Hypothalamus (tissue), 51 donors: ENCODE data around the gene UBALD2.
"Not testable (repeated sequence)": the region's sequence is repeated elsewhere in the genome, so short reads cannot be mapped to it uniquely, and the experiment has no call there.

ENCODE experiments used
- DNase-seq, 51 donors: peaks; one replicate each; lab custom pipeline; 2025; lab: John Stamatoyannopoulos, UW

The UBALD2 gene

DNA sequence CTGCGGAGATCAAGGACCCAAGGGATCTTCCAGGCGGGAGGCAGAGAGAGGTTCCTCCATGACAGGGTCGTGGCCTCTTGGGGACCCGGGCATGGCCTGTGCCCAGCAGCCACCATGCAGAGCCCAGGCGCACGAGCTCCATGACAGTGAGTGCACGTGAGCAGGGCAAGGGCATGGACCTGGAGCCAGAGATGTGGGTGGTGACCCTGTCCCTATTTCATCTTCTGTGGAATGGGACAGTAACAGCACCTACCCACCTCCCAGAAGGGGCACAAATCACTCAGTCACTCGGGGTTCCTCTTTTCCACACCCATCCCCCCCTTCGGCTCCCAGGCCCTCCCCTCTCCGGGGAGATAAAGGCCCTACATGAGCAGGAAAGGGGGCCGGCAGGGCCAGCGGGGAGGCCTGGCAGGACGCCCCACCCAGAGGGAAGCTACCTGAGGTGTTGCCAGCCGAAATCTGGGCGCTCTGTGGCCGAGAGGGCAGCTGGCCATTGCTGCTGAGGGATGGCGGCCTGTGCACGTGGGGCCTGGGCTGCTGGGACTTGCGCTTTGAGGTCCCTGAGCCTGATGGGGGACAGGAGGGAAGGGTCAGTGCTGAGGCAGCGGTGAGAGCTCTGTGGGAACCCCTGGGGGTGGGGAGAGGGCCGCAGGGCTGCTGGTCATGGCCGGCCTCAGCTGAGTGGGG, 10.4 kb downstream of the UBALD2 start:
- no peak for DNase-seq

DNA sequence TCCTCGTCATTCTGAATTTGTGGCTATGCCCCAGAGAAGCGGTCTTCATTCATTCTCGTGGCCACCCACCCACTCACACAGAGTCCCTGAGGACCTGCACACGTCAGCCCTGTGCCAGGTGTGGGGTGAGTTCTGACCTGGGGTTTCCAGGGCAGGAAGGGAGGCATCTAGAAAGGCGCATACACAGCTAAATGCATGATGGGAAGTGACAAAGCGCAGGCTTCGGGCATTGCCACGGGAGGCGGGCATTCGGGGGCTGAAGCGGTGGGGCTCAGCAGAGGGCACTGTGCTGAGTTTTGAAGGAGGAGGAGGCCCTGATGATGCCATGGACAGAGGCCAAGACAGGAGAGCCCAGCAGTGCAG, 10.9 kb downstream of the UBALD2 start:
- DNase-seq, result no peak

DNA sequence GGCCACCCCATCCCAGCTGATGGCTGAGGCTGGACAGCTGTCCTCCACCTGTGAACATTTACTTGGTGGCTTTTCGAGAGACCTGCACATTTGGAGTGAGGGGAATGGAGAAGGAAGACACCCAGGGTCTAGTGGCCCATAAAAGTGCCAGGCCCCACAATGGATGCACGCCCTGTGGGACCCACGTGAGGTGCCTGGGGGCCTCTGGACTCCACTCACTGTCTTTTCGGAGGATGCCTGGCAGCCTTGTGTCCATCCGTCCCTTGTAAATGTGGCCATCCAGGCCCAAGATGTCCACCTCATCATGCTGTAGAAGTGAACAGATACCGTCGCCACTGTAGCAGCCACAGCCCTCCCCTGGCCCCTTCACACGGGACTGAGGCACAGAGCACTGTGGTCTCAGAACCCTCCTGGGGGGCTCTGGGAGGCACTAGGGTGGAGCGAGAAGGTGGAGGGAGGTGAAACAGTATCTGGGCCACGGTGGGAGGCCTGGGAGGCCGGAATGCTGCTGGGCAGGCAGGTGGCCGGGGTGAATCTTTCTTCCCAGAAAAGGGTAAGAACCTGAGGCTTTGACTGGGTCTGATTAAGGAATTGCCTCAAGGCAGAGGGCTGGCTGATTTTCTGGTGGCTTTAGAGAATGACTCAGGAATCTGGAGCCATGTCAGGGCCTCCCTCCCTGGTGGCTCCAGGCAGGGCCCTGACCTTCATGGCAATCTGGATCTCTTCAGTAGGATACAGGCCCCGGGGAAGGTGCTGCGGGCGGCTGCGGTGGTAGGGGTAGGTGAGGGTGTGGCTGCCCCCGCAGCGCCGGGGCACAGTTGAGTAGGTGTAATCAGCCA, 11.5 kb downstream of the UBALD2 start:
- DNase-seq, result no peak

DNA sequence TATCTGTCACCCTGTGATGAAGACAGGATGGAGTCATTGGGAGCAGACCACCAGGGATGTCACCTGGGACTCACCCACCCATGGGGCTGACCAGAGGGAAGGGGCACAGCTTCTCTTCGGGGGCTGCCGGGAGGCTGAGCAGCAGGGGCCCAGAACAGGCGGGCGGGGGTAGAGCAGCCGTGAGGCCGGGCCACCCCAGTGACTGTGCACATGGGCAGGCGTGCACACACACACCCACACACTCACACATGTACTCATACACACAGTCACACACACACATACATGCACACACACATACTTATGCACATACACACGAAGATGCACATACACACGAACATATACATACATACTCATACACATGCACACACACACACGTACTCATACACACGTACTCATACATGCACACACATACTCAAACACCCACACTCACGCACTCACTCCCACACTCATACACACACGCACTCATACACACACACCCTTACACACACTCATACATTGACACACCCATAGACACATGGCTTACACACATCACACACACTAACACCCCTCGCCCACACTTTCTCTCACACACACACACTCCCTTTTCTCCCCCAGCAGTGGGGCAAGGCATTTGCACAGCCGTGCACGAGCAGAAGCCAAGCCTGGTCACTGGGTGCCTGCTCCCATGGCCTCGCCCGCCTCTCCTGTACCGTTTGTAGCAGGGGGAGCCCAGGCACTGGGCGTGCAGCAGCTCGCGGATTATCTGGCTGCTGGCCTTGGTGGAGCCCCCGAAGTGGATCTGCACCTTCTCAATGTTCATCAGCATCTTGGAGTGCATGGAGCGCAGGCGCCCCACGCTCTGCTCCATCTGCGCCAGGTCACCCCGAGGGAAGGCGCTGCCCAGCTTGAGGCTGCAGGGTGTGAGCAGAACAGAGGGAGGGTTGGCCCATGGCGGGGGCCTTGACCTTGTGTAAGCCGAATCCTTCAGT, 12.4 kb downstream of the UBALD2 start:
- no peak for DNase-seq

DNA sequence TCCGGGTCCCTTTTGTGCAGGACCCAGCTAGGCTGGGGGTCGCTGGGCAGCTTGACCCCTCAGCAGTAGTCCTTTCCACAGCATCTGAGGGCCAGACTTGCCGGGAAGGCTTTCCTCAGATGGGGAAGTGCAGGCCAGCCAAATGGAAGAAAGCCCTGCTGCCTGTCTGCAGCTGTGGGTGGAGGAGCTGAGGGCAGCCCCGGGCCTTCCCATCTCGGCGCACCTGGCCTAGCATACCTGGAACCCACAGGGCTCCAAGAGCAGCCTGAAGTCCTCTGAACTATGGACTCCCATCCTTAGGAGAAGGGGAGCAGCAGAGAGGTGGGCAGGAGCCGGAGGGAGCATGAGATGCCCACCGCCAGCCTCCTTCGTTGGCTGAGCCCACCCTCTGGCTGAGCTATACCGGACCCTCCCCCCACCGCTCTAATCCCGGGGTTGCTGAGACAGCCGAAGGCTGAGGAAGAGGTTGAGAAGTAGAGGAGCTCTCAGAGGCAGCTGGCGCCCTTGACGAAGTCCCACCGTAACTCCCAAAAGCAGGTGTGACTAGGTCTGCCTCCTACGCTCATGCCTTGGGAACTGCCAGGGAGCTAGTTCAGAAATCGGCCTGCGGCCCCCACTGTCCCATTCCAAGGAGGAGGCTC, 13.2 kb downstream of the UBALD2 start:
- no peak for DNase-seq

DNA sequence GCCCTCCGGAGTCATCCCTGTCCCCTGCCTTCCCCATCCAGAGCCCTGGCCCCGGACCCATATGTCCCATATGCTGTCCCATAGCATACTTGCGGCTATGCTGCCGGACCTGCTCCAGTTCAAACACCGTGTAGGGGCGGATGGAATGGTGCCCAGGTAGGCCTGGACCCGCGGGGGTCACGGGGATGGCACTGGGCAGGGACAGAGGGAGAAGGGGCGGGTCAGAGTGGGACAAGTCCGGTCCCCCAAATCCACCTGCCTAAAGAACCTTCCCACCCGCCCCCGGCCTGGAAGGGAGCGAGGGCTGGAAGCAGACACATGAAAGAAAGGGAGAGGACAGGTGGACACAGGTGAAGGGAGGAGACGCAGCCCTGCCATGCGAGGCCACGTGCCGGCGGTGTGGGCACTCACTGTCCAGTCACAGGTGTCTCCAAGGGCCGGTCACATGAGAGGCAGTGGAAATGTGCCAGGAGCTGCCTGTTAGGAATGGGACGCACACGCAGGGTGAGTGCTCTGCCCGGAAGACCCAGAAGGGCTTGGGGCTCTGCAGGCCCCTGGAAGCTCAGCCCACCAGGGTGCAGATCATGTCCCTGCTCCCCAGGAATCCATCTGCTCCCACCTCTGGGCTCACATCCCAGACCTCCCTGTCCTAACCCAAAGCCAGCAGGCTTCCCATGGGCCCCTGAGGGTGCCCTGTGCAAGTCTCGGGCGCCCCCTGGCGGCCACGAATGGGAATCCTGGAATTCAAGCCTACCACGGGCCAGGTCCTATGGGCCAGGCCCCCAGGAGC, 14.0 kb downstream of the UBALD2 start:
- DNase-seq, result peak in 50 of 51 donors; percentile 21 to 93 (median 72)

DNA sequence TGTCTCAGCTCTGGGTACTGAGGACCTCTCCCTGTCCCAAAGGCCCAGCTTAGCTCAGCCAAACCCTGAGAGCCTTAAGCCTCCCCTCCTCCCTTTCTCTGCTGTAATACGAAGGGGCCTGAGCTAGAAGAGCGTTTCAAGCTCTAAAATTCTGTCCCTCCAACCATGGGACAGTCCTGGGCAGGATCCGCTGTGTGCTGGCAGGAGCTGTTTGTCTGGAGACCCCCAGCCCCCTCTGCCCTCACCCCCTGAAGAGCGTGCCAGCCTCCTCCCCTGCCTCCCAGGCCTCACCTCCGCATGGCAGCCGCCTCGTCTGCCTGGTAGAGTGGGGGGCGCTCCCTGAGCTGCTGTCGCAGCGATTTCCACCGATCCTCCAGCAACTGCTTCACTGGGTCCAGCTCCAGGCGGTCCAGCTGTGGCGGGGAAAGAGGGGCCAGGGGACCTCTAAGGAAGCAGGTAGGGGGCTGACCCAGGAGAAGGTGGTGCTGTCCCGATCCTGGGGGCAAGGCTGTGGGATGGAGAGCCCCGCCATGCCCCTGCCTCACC, 14.7 kb downstream of the UBALD2 start:
- no peak for DNase-seq

DNA sequence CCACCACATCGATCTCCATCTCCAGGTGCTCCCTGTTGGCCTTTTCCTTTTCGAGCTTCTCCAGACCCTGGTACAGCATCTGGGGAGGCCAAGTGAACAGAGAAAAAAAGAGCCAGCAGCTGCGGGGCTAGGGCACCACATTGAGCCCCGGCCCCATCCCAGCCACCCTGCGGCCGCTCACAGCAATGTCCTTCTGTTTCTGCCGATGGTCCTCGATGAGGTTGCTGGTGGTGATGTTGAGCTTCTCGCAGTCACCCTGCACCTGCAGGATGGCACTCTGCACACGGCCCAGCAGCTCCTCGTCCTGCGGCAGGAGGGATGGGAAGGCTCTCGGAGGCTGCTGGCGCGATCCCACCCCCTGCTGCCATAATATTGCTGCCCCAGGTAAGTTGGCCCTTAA, 15.5 kb downstream of the UBALD2 start:
- no peak for DNase-seq

DNA sequence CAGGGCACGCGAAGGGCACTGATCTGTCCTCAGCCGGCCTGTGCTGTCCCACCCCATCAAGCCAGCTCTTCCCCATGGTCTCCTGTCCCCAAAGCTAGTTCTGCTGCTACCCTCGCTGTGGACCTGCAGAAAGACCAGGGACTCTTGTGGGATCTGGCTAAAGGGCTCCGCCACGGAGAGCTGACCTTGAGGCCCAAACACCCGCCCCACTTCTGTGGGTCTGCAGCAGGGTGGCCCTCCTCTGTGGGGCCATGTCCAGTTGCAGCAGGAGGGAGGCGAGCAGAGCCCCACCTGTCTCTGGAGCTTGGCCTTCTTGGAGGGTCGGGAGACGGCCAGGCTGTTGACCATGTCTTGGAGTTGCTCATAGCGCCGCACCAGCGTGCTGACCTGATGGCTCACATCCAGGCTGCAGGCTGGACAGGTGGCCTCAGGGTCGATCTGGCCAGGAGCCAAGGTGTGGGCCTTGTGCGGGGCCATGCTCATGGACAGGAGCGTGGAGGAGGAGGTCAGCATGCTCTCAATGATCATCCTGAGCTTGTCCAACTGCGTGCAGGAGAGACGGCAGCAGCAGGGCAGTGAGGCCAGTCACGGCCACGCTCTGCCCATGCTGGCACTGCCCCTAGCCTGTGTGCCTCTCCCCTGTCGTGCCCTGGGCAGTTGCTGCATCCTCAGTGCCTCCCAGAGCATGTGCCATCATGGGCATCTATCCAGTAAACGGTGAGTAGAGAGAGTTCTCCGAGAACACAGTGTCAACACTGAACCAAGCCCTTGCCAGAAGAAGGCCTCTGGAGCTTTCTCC, 16.6 kb downstream of the UBALD2 start:
- no peak for DNase-seq

DNA sequence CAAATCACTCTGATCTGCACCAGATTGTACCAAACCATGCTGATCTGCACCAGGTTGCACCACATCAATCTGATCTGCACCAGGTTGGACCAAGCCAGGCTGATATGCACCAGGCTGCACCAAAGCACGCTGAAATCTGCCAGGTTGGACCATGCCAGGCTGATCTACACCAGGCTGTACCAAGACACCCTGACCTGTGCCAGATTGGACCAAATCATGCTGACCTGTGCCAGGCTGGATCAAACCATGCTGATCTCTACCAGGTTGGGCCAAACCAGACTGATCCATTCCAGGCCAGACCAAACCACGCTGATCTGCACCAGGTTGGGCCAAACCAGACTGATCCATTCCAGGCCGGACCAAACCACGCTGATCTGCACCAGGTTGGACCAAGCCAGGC, 27.4 kb downstream of the UBALD2 start:
- DNase-seq, result no peak

DNA sequence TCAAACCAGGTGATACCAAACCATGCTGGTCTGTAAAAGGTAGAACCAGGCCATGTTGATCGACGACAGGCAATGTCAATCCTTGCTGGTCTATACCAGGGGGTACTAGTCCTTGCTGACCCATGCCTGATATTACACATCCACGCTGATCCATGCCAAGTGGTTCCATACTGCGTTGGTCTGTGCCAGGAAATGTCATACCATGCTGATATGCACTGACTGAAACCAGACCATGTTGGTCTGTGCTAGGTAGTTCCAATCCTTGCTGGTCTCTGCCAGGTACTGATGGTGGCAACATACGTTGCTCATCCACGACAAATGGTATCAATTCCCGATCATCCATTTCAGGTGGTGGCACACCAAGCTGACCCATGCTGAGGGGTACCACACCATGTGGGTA, 28.0 kb downstream of the UBALD2 start:
- DNase-seq, result no peak

DNA sequence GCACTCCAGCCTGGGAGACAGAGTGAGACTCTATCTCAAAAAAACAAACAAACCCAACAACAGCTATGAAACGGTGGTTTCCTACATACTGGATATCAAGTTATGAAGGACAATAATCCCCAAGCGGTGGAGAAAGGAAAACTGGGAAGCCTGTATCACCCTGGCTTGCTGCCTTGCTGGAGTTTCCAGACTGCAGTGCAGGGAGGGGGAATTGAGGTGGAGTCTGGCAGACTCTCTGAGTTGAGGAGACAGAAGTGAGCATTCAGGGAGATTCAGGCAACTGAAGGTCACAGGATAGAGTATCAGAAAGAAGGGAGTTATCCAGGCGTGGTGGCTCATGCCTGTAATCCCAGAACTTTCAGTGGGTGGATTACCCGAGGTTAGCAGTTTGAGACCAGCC, 31.0 kb downstream of the UBALD2 start:
- no peak for DNase-seq

DNA sequence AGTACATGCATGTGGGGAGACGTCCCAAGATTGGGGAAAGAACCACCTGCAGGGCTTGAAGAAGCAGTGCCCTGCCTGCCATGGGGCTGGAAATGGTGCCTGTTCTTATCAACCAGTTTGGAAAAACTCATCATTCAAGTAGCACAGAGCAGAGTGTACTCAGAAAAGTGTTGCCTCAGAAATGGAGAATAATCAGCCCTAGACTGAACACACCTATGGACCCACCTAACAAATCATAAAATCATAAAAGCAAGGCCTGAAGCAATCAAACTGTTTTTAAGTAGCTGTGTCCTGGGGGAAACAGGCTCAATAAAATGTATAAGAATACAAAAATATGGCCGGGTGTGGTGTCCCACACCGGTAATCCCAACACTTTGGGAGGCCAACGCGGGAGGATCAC, 31.7 kb downstream of the UBALD2 start:
- DNase-seq, result no peak

DNA sequence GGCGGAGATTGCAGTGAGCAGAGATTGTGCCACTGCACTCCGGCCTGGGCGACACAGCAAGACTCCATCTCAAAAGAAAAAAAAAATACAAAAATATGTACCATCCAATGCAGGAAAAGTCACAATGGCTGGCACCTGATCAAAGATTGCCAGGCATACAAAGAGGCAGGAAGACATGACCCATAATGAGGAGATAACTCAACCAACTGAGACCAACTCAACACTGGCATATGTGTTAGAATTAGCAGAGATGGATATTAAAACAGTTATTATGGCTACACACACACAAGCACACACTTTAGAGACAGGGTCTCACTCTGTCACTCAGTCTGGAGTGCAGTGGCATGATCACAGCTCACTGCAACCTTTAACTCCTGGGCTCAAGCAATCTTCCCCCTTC, 32.3 kb downstream of the UBALD2 start:
- no peak for DNase-seq

DNA sequence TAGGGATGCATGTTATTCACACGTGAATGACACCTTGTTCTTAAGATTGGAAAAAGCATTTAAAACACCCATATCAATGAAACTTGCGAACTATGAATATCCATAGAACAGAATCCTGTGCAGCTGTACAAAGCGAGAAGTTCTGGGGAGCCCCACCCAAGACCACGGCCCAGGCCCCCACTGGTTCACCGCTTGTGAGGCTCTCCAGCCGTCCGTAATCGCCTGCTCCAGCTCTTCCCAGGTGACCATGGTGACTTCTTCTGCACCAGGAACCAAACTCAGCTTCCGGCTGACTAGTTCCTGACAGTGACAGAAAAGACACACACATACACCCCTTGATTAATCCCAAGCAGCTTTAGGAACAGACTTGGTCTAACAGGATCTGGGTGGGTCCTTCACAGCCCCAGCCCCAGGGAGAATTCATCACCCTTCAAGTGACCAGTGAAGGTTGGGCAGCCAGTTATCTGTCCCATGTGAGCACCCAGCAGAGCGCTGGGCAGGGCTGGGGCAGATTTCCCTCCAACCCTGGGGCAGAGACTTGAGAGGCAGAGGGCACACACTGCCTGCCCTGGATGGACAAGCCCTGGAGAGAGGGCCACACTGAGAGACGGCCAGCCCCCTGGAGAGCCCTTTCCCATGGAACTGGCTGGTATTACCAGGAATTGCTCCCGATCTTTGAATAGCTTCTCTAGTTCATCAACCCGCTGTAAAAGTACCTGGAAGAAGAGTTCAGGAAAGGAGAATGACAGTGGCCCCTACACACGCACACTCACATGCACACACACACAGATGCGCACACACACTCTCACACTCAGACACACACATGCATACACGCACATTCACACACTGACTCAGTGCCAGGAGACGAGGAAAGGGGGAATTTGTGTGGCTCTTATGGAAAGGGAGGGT, 39.3 kb downstream of the UBALD2 start:
- DNase-seq, result no peak

DNA sequence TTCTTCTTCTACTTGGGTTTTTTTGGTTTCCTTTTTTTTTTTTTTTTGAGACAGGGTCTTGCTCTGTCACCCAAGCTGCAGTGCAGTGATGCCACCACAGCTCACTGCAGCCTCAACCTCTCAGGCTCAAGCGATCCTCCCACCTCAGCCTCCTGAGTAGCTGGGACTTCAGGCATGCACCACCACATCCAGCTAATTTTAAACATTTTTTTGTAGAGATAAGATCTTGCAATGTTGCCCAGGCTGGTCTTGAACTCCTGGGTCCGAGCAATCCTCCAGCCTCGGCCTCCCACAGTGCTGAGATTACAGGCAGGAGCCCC, 39.9 kb downstream of the UBALD2 start:
- DNase-seq, result not testable (repeated sequence)

DNA sequence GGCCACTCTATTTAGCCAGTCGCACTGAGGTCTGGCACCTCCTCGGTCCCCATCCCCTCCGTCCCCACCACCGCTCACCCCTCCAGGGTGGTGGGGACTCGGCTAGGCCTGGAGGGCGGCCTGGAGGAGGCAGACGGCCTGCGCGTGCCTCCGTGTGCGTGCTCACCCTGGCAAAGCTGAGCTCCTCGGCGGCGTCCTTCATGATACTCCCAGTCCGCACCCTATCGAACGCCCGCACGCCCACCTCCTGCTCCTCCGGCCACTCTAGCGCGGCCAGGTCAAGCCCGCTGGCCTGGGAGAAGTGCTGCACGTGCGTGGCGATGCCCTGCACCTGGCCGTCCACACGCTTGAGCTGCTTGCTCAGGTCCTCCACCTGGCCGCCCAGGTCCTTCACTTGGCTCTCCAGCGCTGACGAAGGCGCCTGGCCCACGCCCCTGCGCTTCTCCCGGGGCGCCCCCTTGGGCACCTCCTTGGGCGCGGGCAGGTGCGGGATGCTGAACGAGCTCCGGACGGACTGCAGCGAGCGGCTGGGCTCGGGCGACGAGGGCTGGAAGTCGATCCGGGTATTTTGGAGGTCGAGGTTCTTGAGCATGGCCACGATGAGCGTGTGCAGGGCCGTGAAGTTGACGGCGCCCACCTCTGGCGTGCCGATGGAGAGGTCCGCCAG, 42.3 kb downstream of the UBALD2 start:
- DNase-seq, result no peak
